Activated naive CD4-positive, alpha-beta T cell treated with anti-CD3 and anti-CD28 coated beads for 36 hours (primary cell): ENCODE results near the gene TMPRSS13. TPM values are rescaled to one million over a fixed set of nuclear protein-coding genes. Genes with fewer than 3 reads are reported as not detected.

Source experiments
- CTCF ChIA-PET: fragments of 350-600 bp; sonication (Branson Sonifier 250); formaldehyde crosslinking; loops from one replicate; lab custom pipeline; 2021; ENCODE audit warnings: antibody characterized with exemption; lab: Charles Lee
- DNase-seq: peaks from one replicate; pipeline ENCODE4 v3.0.0-alpha.2; 2020
- H3K27ac Mint-ChIP-seq: one replicate; pipeline ENCODE4 v1.8.0; 2021; ENCODE audit warnings: mild to moderate bottlenecking, mixed read lengths
- H3K27me3 Mint-ChIP-seq: one replicate; pipeline ENCODE4 v1.8.0; 2021; ENCODE audit warnings: low read depth, mixed read lengths
- H3K36me3 Mint-ChIP-seq: one replicate; pipeline ENCODE4 v1.8.0; 2021; ENCODE audit warnings: low read depth, mixed read lengths
- H3K4me1 Mint-ChIP-seq: one replicate; pipeline ENCODE4 v1.8.0; 2021; ENCODE audit warnings: low read depth, mixed read lengths
- H3K4me3 Mint-ChIP-seq: one replicate; pipeline ENCODE4 v1.8.0; 2021; ENCODE audit warnings: mild to moderate bottlenecking, moderate library complexity, mixed read lengths
- H3K9me3 Mint-ChIP-seq: one replicate; pipeline ENCODE4 v1.8.0; 2021; ENCODE audit warnings: mixed read lengths
- intact Hi-C: fragments of 100-400 bp; cut with micrococcal nuclease; formaldehyde crosslinking; loops from one replicate; pipeline ENCODE4 v1.15.1; 2023
- total RNA-seq, 2 experiments: library from RNA; stranded (reverse); gene quantifications; one replicate each; pipeline ENCODE4 v1.2.3, GENCODE V29; 2021

The TMPRSS13 gene
- total RNA-seq, 2 experiments from 2014 or later, result 0.15 to 0.21 TPM

DNA sequence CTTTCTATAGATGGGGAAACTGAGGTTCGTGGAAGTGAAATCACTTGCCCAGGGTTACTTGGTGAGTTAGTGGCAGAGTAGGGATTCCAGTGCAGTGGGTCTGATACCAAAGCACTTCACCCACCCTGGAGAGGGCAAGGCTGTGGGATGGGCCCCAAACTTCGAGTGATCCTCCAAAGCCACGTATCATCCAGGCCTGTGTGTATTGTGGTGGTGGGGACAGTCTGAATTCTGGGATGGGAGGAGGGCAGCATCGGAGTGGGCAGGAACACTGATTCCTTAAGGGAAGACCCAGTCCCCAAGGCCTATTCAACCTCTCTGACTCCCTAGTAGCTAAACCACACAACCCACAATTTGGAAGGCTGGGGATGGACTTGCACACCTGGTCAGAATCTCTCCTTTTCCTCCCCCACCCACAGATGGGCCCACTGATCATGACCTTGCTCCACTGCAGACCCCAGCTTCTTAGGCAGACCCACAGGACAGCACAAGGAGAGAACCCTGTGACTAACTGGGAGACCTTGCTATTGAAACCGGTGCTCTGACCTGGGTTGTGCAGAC lies 11.5 kb downstream of the TMPRSS13 start:
- CTCF ChIA-PET, result interaction anchor here (1.2 kb wide), 1 partner anchor 10 kb away, joined by 4 read pairs; no protein-coding TSS in a partner anchor
- H3K4me3 Mint-ChIP-seq, result no peak overlapping the region
- H3K36me3 Mint-ChIP-seq, result no peaks in the 10 kb centered on the region
- H3K4me1 Mint-ChIP-seq, result peaks cover 8% of the 10 kb centered on the region
- no peaks in the 10 kb centered on the region for H3K27me3 Mint-ChIP-seq
- no peak overlapping the region for H3K27ac Mint-ChIP-seq
- intact Hi-C loops, result no loop called here
- H3K9me3 Mint-ChIP-seq, result no peaks in the 10 kb centered on the region
- DNase-seq, result no peak

DNA sequence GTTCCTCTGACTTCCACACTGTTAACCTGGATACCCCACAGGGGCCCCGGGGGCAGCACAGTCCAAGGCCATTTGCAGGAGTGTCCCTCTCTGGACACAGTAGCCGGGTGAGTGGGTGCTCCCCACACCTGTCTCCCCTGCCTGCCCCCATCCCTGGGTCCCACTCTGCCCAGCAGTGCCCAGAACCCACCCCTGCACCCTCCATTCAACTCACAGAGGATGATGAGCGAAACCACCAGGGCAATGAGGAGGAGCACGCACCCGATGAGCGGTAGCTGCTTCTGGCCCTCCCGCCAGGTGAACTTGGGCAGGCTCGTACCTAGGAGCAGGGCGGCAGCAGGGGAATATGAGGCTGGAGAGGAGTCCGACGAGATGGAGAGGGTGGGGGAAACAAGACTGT lies 12.2 kb downstream of the TMPRSS13 start:
- DNase-seq, result no peak
- Mint-ChIP-seq H3K9me3 (no peaks in the 10 kb centered on the region), H3K4me3 (no peak overlapping the region), H3K4me1 (peaks cover 8% of the 10 kb centered on the region), H3K27ac (no peak overlapping the region), H3K27me3 (no peaks in the 10 kb centered on the region), H3K36me3 (no peaks in the 10 kb centered on the region)
- CTCF ChIA-PET, result interaction anchor here (1.2 to 1.9 kb wide), 3 partner anchors 11 to 136 kb away, joined by 4 to 12 read pairs (median 7); no protein-coding TSS in a partner anchor
- intact Hi-C loops, result no loop called here

DNA sequence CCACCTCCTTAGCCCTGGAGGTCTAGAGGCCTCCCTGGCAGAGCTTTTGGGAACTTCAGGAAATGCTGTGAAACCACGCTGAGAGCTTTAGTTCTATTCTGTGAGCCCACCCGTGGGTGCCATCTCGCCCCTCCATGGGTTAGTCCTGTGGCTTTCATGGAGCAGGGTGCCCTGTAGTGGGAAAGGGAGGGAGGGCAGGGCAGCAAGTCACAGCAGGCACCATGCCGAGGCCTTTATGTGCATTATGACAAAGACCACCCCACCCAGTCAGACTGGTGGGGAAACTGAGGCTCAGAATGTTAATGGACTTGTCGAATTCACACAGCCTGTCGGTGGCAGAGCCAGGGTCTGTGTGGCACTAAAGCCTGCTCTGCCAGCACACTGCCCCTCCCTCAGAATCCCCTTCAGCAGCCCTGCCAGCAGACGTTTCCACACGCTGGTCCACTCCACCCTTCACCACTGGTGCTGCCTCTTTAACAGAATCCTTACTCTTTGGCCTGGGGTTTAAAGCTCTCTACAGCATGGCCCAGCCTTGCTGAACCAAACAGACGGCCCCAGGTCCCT lies 13.4 kb downstream of the TMPRSS13 start:
- peaks cover 8% of the 10 kb centered on the region for H3K4me1 Mint-ChIP-seq
- DNase-seq, result no peak
- H3K4me3 Mint-ChIP-seq, result no peak overlapping the region
- H3K27me3 Mint-ChIP-seq, result no peaks in the 10 kb centered on the region
- no peak overlapping the region for H3K27ac Mint-ChIP-seq
- H3K9me3 Mint-ChIP-seq, result no peaks in the 10 kb centered on the region
- no peaks in the 10 kb centered on the region for H3K36me3 Mint-ChIP-seq
- CTCF ChIA-PET, result interaction anchor here (1.0 to 1.9 kb wide), 4 partner anchors 31 to 137 kb away, joined by 4 to 12 read pairs (median 6); no protein-coding TSS in a partner anchor
- intact Hi-C loops, result no loop called here

DNA sequence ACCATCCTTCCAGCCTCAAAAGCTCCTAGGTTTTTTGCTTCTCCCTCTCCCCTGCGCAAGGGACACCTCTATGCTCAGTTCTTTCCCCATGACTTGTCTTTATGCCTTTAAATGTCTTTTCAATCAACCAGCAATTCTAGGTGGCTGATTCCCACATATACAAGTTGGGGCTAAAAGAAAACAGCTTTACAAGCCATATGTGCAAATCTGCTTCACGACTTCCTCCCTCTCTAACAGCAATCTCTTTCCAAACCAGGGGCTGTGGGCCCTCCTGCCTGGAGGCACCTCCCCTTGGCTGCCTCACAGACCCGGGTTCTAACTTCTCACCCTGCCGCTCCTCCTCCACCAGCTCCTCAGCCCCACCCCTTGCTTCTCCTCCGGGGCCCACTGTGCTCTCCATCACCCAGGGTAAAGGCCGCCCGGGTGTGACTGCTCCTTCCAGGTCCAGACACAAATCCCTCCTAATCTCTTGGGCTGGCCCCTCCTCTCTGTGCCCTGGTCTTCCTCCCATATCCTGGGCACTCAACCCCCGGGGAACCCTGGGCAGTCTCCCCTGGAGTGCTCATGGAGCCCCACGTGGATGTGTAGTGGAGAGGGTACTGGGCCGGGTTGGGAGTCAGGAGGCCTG lies 14.1 kb downstream of the TMPRSS13 start:
- no peaks in the 10 kb centered on the region for H3K27me3 Mint-ChIP-seq
- no peaks in the 10 kb centered on the region for H3K36me3 Mint-ChIP-seq
- H3K27ac Mint-ChIP-seq, result no peak overlapping the region
- peaks cover 8% of the 10 kb centered on the region for H3K4me1 Mint-ChIP-seq
- CTCF ChIA-PET, result interaction anchor here (1.0 to 1.9 kb wide), 5 partner anchors 11 to 139 kb away, joined by 3 to 12 read pairs (median 5); no protein-coding TSS in a partner anchor
- H3K9me3 Mint-ChIP-seq, result no peaks in the 10 kb centered on the region
- no peak overlapping the region for H3K4me3 Mint-ChIP-seq
- no peak for DNase-seq
- intact Hi-C loops, result no loop called here

DNA sequence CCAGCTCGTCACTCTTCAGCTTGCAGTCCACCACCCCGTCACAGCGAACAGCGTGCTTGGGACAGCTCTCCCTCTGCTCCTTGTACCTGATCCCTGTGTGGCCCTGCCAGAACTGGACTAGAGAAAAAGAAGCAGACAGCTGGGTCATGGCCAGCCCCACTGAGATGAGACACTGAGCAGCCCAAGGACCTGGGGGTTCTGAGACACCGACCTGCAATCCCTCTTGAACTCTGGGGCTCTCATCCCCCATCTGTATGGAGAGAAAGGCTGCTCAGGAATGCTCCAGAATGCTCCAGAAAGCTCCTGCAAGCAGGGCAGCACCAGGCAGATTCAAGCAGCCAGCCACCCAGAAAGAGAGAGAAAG lies 14.8 kb downstream of the TMPRSS13 start:
- intact Hi-C loops, result no loop called here
- no peak overlapping the region for H3K4me3 Mint-ChIP-seq
- no peak for DNase-seq
- H3K27ac Mint-ChIP-seq, result no peak overlapping the region
- H3K4me1 Mint-ChIP-seq, result peaks cover 3% of the 10 kb centered on the region
- H3K27me3 Mint-ChIP-seq, result no peaks in the 10 kb centered on the region
- H3K36me3 Mint-ChIP-seq, result no peaks in the 10 kb centered on the region
- H3K9me3 Mint-ChIP-seq, result no peaks in the 10 kb centered on the region
- CTCF ChIA-PET, result interaction anchor here (1.3 to 1.6 kb wide), 3 partner anchors 10 to 139 kb away, joined by 3 to 6 read pairs (median 5); no protein-coding TSS in a partner anchor

DNA sequence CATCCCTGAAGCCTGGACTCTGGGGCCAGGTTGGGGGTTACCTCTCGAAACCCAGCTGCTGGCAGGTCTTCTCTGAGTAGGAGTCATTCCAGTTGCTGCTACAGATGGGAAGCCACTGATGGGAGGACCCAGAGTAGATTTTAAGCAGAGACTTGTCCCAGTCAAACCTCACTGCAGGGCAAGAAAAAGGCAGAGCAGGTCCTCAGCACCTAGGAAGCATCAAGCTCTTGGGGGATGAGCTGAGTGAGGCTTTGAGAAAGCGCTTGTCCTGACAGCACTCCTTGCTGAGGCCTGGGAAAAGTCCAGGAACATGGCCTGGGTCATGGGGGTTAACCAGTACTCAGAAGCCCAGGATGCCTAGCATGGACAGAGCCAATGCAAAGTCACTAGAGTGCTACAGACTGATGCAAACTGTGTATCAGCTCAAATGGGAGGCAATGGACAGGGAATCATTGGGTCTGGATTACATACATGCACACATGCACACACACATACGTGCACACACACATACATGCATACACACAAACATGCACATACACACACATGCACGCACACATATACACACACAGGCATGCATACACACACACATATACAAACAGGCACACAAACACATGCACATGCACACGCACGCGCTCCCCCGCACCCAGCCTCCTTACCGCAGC lies 15.3 kb downstream of the TMPRSS13 start:
- no peak for DNase-seq
- H3K36me3 Mint-ChIP-seq, result no peaks in the 10 kb centered on the region
- H3K4me3 Mint-ChIP-seq, result no peak overlapping the region
- no peaks in the 10 kb centered on the region for H3K27me3 Mint-ChIP-seq
- no peaks in the 10 kb centered on the region for H3K9me3 Mint-ChIP-seq
- intact Hi-C loops, result no loop called here
- H3K4me1 Mint-ChIP-seq, result no peaks in the 10 kb centered on the region
- CTCF ChIA-PET, result interaction anchor here (1.3 to 1.6 kb wide), 3 partner anchors 9 to 140 kb away, joined by 3 to 6 read pairs (median 5); no protein-coding TSS in a partner anchor
- H3K27ac Mint-ChIP-seq, result no peak overlapping the region

DNA sequence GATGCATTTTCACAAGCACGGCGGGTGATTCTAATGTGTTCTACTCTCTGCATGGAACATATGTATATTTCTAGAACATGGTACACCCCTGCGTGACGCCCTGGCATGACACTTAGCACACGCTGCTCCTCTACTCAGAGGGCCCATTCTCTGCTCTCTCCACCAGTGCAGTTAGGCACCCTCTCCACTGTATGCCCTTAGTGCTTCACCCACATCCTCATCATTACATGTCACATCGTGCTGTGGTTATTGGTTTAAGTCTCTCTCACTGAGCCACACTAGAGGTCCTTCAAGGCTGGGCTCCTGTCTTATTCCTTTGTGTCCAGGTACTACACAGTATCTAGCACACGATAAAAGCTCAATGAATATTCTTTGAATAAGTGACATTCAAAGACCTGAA lies 16.7 kb downstream of the TMPRSS13 start:
- no peaks in the 10 kb centered on the region for H3K36me3 Mint-ChIP-seq
- H3K4me3 Mint-ChIP-seq, result no peak overlapping the region
- peaks cover 4% of the 10 kb centered on the region for H3K4me1 Mint-ChIP-seq
- intact Hi-C loops, result no loop called here
- no peak overlapping the region for H3K27ac Mint-ChIP-seq
- CTCF ChIA-PET, result no interaction called here
- H3K27me3 Mint-ChIP-seq, result no peaks in the 10 kb centered on the region
- no peaks in the 10 kb centered on the region for H3K9me3 Mint-ChIP-seq
- DNase-seq, result no peak

DNA sequence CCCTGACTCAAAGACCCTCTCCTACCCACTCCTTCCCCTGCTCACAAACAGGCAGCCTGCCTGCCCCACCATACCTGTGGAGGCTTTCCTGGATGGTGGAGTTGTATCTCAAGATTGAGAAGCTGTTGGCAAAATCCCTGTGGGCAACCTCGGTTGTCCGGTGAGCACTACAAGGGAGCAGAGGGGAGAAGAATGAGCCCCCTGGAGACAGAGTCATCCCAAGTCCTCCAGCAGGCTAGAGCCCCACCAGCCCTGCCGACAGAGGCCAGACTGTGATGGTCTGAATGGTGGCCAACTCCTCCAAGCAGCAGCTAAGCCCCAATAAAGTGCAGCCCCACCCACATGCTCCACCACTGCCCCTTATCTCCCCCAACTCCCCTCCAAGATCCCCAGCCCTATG lies 17.5 kb downstream of the TMPRSS13 start:
- H3K4me3 Mint-ChIP-seq, result no peak overlapping the region
- no peaks in the 10 kb centered on the region for H3K9me3 Mint-ChIP-seq
- CTCF ChIA-PET, result interaction anchor here (1.6 kb wide), 1 partner anchor 35 kb away, joined by 5 read pairs; no protein-coding TSS in a partner anchor
- intact Hi-C loops, result no loop called here
- no peak overlapping the region for H3K27ac Mint-ChIP-seq
- no peaks in the 10 kb centered on the region for H3K36me3 Mint-ChIP-seq
- H3K4me1 Mint-ChIP-seq, result peaks cover 8% of the 10 kb centered on the region
- DNase-seq, result no peak
- no peaks in the 10 kb centered on the region for H3K27me3 Mint-ChIP-seq

DNA sequence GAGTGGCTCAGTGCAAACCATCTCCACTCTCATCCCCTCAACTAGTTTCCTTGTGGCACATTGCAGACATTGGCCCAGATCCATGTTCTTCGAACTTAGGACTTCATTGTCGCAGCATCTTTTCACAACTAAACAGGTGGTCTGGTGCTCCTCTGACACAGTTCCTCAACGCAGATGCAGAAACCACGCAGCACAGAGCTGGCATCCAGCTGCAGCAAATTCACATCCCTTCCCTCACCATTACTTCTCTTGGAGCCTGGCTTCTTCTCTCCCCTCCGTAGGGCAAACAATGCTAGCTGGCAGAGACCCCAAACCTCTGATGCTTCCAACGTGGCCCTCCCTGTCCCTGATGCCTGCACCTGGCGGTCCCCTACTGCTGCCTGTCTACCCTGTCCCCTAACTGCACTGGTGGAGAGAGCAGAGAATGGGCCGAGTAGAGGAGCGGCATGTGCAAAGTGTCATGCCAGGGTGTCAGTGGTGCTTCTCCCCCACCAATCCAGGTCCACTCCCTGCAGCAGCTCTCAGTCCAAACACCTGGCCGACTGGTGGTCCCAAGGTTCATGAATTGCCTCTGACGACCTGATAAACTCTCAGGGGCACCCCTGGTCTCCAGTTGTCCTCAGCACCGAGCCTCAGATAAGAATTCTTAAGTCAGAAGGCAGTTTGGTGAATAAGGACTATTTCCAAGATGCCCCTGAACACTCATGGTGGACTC lies 18.1 kb downstream of the TMPRSS13 start:
- CTCF ChIA-PET, result interaction anchor here (1.6 kb wide), 1 partner anchor 36 kb away, joined by 5 read pairs; no protein-coding TSS in a partner anchor
- Mint-ChIP-seq H3K27ac (no peak overlapping the region), H3K27me3 (no peaks in the 10 kb centered on the region), H3K9me3 (no peaks in the 10 kb centered on the region), H3K36me3 (no peaks in the 10 kb centered on the region), H3K4me1 (peaks cover 8% of the 10 kb centered on the region), H3K4me3 (no peak overlapping the region)
- no peak for DNase-seq
- intact Hi-C loops, result no loop called here

DNA sequence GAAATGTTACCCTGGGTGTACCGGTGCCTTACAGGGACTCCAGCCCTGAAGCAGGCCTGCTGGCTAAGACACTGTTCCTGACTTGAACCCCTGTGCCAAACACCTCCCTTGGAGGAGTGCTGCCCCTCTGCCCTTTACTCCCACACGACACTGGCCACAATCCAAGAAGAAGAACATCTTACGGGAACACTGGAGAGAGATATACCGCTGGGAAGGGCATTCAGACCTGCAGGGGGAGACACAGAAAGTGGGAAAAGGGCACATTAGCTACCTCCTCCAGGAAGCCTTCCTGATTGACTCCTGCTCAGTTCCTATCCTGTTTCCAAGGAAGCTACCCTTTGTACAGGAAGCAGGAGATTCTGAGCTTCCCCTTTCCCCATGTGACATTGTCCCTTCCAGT lies 18.7 kb downstream of the TMPRSS13 start:
- DNase-seq, result no peak
- H3K4me3 Mint-ChIP-seq, result no peak overlapping the region
- H3K27me3 Mint-ChIP-seq, result no peaks in the 10 kb centered on the region
- CTCF ChIA-PET, result interaction anchor here (1.6 kb wide), 1 partner anchor 36 kb away, joined by 5 read pairs; no protein-coding TSS in a partner anchor
- H3K4me1 Mint-ChIP-seq, result peaks cover 8% of the 10 kb centered on the region
- intact Hi-C loops, result no loop called here
- no peaks in the 10 kb centered on the region for H3K36me3 Mint-ChIP-seq
- no peaks in the 10 kb centered on the region for H3K9me3 Mint-ChIP-seq
- H3K27ac Mint-ChIP-seq, result no peak overlapping the region

DNA sequence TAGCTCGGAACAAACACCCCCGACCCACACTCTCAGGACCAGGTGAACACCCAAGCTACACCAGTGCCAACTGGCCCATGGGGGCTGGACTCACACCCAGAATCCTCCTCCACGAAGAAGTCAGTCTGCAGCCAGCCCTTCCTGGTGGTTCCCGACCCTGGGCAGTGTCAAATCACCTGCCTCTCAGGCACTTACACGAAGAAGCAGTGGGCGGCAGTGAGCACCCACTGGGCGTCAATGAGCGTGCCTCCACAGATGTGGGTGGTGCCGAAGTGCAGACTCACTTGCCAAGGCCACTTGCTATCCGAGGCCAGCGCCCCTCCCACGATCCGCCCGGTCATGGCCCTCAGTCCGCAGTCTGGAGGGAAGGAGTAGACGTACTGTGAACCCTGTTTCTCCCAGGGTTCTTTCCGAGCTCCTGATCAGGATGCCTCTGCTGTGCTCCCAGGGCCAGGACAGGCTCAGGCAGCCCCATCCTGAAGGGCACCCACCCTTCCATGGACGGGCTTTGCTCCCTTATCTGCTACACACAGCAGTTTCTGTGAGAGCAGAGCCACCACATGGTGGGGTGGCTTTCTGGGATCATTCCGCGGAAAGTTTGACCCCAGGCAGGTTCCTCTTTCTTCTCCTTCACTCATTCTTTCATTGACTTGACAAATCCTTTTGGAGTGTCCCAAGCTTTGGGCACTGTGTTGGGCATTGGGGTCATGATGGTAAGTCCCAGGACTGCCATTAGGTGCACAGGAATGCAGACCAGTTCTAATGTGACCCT lies 19.4 kb downstream of the TMPRSS13 start:
- peaks cover 8% of the 10 kb centered on the region for H3K4me1 Mint-ChIP-seq
- H3K27ac Mint-ChIP-seq, result no peak overlapping the region
- H3K9me3 Mint-ChIP-seq, result no peaks in the 10 kb centered on the region
- CTCF ChIA-PET, result interaction anchor here (0.5 to 1.6 kb wide), 4 partner anchors 18 to 248 kb away, joined by 3 to 5 read pairs (median 4); no protein-coding TSS in a partner anchor
- no peaks in the 10 kb centered on the region for H3K36me3 Mint-ChIP-seq
- intact Hi-C loops, result loop anchor here (2.0 kb wide), 1 partner anchor 37 kb away; no protein-coding TSS in a partner anchor
- no peaks in the 10 kb centered on the region for H3K27me3 Mint-ChIP-seq
- H3K4me3 Mint-ChIP-seq, result no peak overlapping the region
- no peak for DNase-seq
